BLaER1 treated with 17β-estradiol and CSF1 and Interleukin-3, amounts not matched to agents 10 nM and 100 nM (cell line): Measurements from ENCODE around the gene ZNF189.

ENCODE experiments used
- H3K27ac ChIP-seq, 11 experiments: shearing (Covaris generic); formaldehyde crosslinking; 2 replicates each; pipeline ENCODE4 v1.8.1; 2022
- H3K27me3 ChIP-seq, 11 experiments: shearing (Covaris generic); formaldehyde crosslinking; 2 replicates each; pipeline ENCODE4 v1.8.1; 2022
- H3K36me3 ChIP-seq, 11 experiments: shearing (Covaris generic); formaldehyde crosslinking; 2 replicates each; pipeline ENCODE4 v1.8.1; 2022
- H3K4me1 ChIP-seq, 10 experiments: shearing (Covaris generic); formaldehyde crosslinking; 2 replicates each; pipeline ENCODE4 v1.8.1; 2022
- H3K4me2 ChIP-seq, 11 experiments: shearing (Covaris generic); formaldehyde crosslinking; 2 replicates each; pipeline ENCODE4 v1.8.1; 2022
- H3K4me3 ChIP-seq, 10 experiments: shearing (Covaris generic); formaldehyde crosslinking; 2 replicates each; pipeline ENCODE4 v1.8.1; 2022
- H3K9ac ChIP-seq, 11 experiments: shearing (Covaris generic); formaldehyde crosslinking; 2 replicates each; pipeline ENCODE4 v1.8.1; 2022
- H3K9me3 ChIP-seq, 11 experiments: shearing (Covaris generic); formaldehyde crosslinking; replicated peaks in 1 of 11; 2 replicates each; pipeline ENCODE4 v1.8.1; 2022
- H4K20me1 ChIP-seq, 11 experiments: shearing (Covaris generic); formaldehyde crosslinking; 2 replicates each; pipeline ENCODE4 v1.8.1; 2022
- Cebpa-rat ChIP-seq, 11 experiments: shearing (Covaris generic); IDR thresholded peaks; 2 replicates each; pipeline ENCODE4 v1.8.1; 2022

ZNF189 gene

DNA sequence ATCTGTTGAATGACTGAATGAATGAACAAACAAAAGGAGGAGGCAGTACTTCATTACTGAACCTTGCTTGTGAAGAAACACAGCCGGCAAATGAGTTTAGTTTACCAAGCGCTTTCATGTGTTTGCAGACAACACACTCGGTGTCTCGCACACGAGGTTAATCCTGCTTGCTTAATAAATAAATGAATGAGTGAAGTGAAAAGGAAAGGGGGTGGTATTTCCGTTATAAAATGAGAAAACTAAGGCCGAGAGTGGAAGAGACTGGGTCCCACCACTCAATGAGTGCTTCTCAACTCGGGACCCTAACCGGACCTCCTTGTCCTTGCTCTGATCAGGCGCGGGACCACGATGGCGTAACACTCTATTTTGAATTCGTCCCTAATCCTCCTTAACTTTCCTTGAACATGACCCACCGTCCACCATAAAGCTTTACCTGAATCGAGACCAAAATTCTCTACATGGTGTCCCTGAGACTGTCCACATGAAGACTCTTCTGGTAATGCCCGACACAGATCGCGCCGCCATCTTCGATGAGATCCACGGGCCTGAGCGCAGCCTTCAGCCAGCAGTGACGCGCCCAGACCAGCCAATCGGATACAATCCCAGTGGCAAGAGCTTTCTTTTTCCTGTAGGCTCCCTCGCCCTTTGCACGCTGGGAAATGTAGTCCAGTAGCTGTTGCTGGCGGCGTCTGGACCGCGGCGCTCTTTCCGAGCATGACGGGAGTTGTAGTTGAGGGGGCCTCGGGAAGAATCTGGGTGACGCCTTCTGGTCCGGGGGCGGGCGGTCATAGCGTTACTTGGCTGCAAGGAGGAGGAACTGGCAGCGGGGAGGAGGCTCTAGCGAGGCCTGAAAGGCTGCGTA is at the start of gene ZNF189, which contains the start of gene MRPL50:
TSS of gene ZNF189 (plus strand) at position 784 of the 862 bp plus-strand sequence. CDS start 306 bp downstream, outside the sequence.
TSS of gene MRPL50 (minus strand) at position 551 of the 862 bp plus-strand sequence. CDS start at position 525, 26 bp downstream.
- H3K9ac ChIP-seq = peak within 1 kb of the TSS; percentile 87 to 98 (median 95)
- peaks cover 55 to 74% (median 69%) of the 10 kb centered on the region in 11 experiments for H3K36me3 ChIP-seq
- no peaks in the 10 kb centered on the region for H3K27me3 ChIP-seq
- no peak for TF ChIP-seq Cebpa-rat (IDR thresholded peaks at IDR 0.05)
- H3K4me1 ChIP-seq = peaks cover 21 to 54% (median 29%) of the 10 kb centered on the region in 10 experiments
- peak within 1 kb of the TSS; percentile 84 to 99 (median 91) for H3K4me2 ChIP-seq
- H3K4me3 ChIP-seq = peak within 1 kb of the TSS; percentile 79 to 93 (median 90)
- H3K27ac ChIP-seq = peak within 1 kb of the TSS; percentile 89 to 97 (median 94)
- H3K9me3 ChIP-seq = peaks cover 34 to 66% (median 59%) of the 10 kb centered on the region in 11 experiments
- H4K20me1 ChIP-seq = peaks cover 0 to 22% (median 5%) of the 10 kb centered on the region in 11 experiments; a peak in 8 of 22 replicates

DNA sequence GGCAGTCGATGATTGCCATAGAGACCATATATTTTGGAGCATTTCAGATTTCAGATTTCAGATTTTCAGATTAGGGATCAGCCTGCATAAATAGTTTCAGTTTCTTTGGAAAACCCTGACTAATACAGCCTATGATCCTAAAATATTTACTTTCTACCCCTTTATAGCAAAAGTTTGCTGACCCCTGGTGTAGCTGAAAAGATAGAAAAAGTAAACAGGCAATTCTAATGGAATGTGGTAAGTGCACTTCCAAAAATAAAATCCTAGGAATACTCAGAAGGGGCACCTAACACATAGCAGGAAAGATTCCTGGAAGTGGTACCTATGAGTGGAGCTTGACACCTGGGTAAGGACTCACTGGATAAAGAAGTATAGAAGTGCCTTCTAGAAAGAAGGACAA is 48.4 kb upstream of the ZNF189 start:
- H3K36me3 ChIP-seq = no peaks in the 10 kb centered on the region
- no peaks in the 10 kb centered on the region for H4K20me1 ChIP-seq
- no peak overlapping the region for H3K9ac ChIP-seq
- no peak overlapping the region for H3K27ac ChIP-seq
- no peaks in the 10 kb centered on the region for H3K9me3 ChIP-seq
- H3K27me3 ChIP-seq = no peaks in the 10 kb centered on the region
- no peak overlapping the region for H3K4me2 ChIP-seq
- no peaks in the 10 kb centered on the region for H3K4me1 ChIP-seq
- no peak for TF ChIP-seq Cebpa-rat (IDR thresholded peaks at IDR 0.05)
- no peak overlapping the region for H3K4me3 ChIP-seq

DNA sequence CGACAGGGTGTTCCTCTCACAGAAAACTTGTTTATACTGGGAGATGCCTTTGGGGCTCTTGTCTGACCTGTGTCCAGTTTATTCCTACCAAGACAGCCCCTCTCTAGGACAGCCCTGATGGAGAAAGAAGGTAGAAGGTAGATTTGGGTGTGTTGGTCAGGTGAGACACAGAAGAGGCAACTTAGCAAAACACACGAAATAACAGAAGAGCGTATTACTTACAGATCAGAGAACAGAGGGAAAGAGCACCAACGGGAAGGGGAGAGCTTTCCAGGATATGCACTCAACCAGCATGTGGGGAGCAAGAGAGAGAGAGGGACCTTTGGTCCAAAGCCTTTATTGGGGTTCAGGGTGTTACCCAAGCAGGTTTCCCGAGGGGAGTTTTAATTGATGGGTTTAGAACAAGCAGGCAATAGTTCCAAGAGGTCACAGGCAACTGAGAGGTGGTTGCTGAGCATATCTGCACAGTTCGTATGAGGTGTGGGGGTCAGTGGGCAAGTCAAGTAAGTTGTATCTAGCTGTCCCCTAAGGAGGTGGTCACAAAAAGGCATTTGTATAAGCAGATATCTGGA is 45.7 kb upstream of the ZNF189 start:
- H3K36me3 ChIP-seq = no peaks in the 10 kb centered on the region

DNA sequence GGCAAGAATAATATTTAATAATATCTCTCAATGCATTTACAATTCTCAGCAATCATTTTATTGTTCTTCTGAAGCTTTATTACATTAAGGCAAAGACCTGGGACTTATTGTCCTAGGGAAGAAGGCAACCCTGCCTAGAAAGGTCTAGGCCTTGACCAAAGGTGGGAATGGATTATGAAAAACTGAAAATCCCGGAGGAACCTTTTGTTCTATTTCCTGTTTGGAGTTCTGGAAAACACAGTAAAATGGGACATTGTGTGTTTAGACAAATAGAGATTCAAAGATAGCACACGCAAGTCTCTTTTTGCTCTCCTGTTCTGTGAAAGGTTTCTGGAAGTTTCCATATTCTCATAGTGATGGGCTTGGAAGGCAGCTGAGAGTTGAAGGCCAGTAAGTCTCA is 45.0 kb upstream of the ZNF189 start:
- H3K9me3 ChIP-seq = no peaks in the 10 kb centered on the region
- TF ChIP-seq Cebpa-rat (IDR thresholded peaks at IDR 0.05) = no peak
- no peak overlapping the region for H3K4me2 ChIP-seq
- H3K27me3 ChIP-seq = no peaks in the 10 kb centered on the region
- no peaks in the 10 kb centered on the region for H3K36me3 ChIP-seq
- H3K27ac ChIP-seq = no peak overlapping the region
- H3K9ac ChIP-seq = no peak overlapping the region
- H3K4me1 ChIP-seq = no peaks in the 10 kb centered on the region
- H4K20me1 ChIP-seq = no peaks in the 10 kb centered on the region
- H3K4me3 ChIP-seq = no peak overlapping the region

More for the DNA sequence above, 45.7 kb upstream of the ZNF189 start:
- H3K4me3 ChIP-seq = no peak overlapping the region
- H4K20me1 ChIP-seq = no peaks in the 10 kb centered on the region
- no peak overlapping the region for H3K4me2 ChIP-seq
- no peak overlapping the region for H3K9ac ChIP-seq
- H3K9me3 ChIP-seq = no peaks in the 10 kb centered on the region
- H3K27ac ChIP-seq = no peak overlapping the region
- H3K4me1 ChIP-seq = no peaks in the 10 kb centered on the region
- no peak for TF ChIP-seq Cebpa-rat (IDR thresholded peaks at IDR 0.05)
- H3K27me3 ChIP-seq = no peaks in the 10 kb centered on the region

DNA sequence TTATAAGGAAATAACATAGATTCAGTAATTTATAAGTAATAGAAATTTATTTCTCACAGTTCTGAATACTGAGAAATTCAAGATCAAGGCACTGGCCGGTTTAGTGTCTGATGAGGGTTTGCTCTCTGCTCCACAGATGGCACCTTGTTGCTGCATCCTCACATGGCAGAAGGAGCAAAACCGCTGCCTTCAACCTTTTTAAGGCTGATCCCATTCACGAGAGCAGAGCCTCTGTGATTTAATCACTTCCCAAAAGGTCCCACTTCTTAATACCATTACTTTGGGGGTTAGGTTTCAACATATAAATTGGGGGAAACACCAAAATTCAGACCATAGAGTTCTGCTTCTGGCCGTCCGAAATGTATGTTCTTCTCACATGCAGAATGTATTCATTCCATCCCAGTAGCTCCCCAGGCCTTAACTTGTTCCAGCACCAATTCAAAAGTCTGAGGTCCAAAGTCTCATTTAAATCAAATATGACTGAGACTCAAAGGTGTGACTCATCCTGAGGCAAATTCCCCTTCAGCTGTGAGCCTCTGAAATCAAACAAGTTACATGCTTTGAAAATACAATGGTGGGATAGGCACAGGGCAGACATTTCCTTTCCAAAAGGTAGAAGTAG is 44.4 kb upstream of the ZNF189 start:
- Histone ChIP-seq H3K36me3 (no peaks in the 10 kb centered on the region), H3K4me3 (no peak overlapping the region), H3K4me2 (no peak overlapping the region), H3K27me3 (no peaks in the 10 kb centered on the region), H3K27ac (no peak overlapping the region), H3K4me1 (no peaks in the 10 kb centered on the region), H3K9ac (no peak overlapping the region), H3K9me3 (no peaks in the 10 kb centered on the region), H4K20me1 (no peaks in the 10 kb centered on the region)
- TF ChIP-seq Cebpa-rat (IDR thresholded peaks at IDR 0.05) = no peak

DNA sequence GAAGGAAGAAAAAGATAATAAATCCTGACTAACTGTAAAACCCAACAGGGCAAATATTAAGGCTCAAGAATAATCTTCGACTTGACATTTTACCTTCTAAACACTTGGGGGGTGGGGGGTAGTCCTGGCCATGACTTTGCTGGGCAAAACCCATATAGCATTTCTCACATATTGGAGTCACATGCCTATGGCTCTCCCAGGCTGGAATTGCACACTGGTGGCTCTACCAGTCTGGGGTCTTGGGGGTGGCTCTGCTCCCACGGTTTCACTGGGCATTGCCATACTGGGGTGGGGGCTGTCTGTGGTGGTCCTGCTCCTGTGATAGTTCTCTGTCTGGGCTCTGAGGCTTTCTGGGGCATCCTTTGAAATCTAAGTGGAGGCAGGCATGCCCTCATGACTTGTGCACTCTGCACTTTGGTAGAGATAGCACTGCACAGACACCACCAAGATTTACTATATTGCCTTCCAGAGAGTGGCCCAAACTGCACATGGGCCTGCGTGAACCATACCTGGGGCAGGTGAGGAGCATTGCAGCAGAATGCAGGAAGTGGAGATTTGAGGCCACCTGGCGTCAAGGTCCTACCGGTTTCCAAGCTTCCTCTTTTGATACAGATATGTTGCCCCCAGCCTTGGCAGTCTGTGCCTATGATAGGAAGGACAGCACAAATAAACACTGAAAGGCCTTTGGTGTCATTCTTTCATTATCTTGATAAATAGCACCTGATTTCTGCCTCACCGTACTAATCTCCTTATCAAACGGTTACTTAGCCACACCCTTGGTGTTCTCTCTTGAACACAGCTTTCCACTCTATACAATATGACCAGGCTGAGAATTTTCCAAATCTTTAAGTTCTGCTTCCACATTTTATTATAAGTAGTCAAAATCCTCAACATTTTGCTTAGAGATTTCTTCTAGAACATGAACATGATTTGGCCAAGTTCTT is 43.6 kb upstream of the ZNF189 start:
- H4K20me1 ChIP-seq = no peaks in the 10 kb centered on the region
- no peak overlapping the region for H3K4me2 ChIP-seq
- no peak overlapping the region for H3K9ac ChIP-seq
- H3K4me1 ChIP-seq = no peaks in the 10 kb centered on the region
- H3K9me3 ChIP-seq = no peaks in the 10 kb centered on the region
- no peak overlapping the region for H3K4me3 ChIP-seq
- no peaks in the 10 kb centered on the region for H3K36me3 ChIP-seq
- no peak overlapping the region for H3K27ac ChIP-seq
- H3K27me3 ChIP-seq = no peaks in the 10 kb centered on the region
- TF ChIP-seq Cebpa-rat (IDR thresholded peaks at IDR 0.05) = no peak

DNA sequence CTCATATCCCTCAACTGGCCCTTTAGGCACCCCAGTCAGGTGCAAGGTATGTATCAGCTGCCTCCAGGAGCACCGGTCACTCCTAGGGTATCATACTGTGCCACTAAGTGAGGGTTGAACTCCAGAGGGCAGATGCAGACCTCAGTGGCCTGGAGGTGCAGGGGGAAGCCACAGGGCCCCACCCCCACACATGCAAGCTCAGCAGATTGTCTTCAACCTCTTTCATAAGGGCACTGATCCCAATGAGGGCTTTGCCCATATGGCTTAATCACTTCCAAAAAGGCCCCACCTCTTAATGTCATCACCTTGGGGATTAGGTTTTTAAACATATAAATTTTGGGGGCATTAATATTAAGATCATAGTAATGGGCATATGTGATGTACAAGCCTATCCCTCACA is 42.0 kb upstream of the ZNF189 start:
- no peak overlapping the region for H3K27ac ChIP-seq
- H3K4me1 ChIP-seq = no peaks in the 10 kb centered on the region
- no peaks in the 10 kb centered on the region for H3K36me3 ChIP-seq
- no peak overlapping the region for H3K9ac ChIP-seq
- no peaks in the 10 kb centered on the region for H4K20me1 ChIP-seq
- no peak for TF ChIP-seq Cebpa-rat (IDR thresholded peaks at IDR 0.05)
- no peak overlapping the region for H3K4me3 ChIP-seq
- H3K27me3 ChIP-seq = no peaks in the 10 kb centered on the region
- H3K4me2 ChIP-seq = no peak overlapping the region
- no peaks in the 10 kb centered on the region for H3K9me3 ChIP-seq

DNA sequence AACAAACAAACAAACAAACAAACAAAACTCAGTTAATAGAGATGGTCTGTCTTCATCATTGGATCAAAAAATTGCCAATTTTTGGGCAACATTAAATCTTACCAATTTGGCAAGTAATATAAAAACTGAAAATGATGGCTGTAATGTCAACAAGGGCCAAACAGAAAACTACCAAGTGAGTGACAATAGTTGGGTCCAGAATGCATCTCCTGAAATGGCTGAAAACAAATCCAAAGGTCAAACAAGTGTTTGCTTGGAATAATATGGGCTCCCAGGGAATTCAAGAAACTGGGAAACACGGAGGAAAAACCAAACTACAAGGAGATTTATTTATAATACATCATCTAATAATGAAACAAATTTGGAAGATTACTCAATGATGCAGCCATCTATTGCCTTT is 39.0 kb upstream of the ZNF189 start:
- Histone ChIP-seq H3K4me1 (no peaks in the 10 kb centered on the region), H4K20me1 (no peaks in the 10 kb centered on the region), H3K27me3 (no peaks in the 10 kb centered on the region), H3K36me3 (no peaks in the 10 kb centered on the region), H3K27ac (no peak overlapping the region), H3K4me2 (no peak overlapping the region), H3K4me3 (no peak overlapping the region), H3K9ac (no peak overlapping the region), H3K9me3 (no peaks in the 10 kb centered on the region)
- no peak for TF ChIP-seq Cebpa-rat (IDR thresholded peaks at IDR 0.05)

DNA sequence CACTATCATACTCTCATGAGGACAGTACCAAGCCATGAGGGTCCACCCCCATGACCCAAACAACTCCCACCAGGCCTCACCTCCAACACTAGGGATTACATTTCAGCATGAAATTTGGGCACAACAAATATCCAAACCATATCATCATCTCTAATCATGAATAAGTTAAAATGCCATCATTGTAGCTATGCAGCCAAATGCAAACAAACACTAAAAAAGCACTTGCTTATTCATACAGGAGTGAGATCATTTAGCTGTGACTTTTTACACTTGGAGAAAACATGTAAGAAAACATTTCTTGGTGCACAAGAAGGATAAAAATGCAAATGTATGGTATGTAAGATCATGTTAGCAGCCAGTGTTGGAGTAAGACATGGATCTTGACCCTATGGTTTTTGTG is 38.0 kb upstream of the ZNF189 start:
- no peaks in the 10 kb centered on the region for H3K4me1 ChIP-seq
- H3K36me3 ChIP-seq = no peaks in the 10 kb centered on the region
- no peak overlapping the region for H3K9ac ChIP-seq
- H4K20me1 ChIP-seq = no peaks in the 10 kb centered on the region
- no peak overlapping the region for H3K27ac ChIP-seq
- TF ChIP-seq Cebpa-rat (IDR thresholded peaks at IDR 0.05) = no peak
- no peak overlapping the region for H3K4me2 ChIP-seq
- no peaks in the 10 kb centered on the region for H3K9me3 ChIP-seq
- no peak overlapping the region for H3K4me3 ChIP-seq
- no peaks in the 10 kb centered on the region for H3K27me3 ChIP-seq
